GM12878 (cell line): ENCODE data around the gene MYL11. TPM values are rescaled to one million over a fixed set of nuclear protein-coding genes. Genes with fewer than 3 reads are reported as not detected.

Experiments used
- ATAC-seq: fragments of 200-7000 bp; cut with Tn5 transposase; 3 replicates; pipeline ENCODE4 v1.9.1; 2020; ENCODE audit warnings: mild to moderate bottlenecking, moderate library complexity
- BruUV-seq: library from RNA; stranded (reverse); fragments of 400-500 nt; replicated peaks from 2 replicates; lab custom pipeline; 2021; lab: Mats Ljungman, UMichigan
- CTCF ChIA-PET: fragments of 300-600 bp; sonication (Branson Sonifier 250); formaldehyde crosslinking; extraction: SDS; loops from one replicate; lab custom pipeline; 2021; ENCODE audit warnings: inconsistent platforms; lab: Yijun Ruan, JAX
- POLR2A ChIA-PET: fragments of 350-600 bp; formaldehyde crosslinking; extraction: SDS; loops from one replicate; lab custom pipeline; 2021; ENCODE audit warnings: inconsistent platforms; lab: Charles Lee
- RAD21 ChIA-PET: fragments of 300-600 bp; sonication (Branson Sonifier 250); formaldehyde crosslinking; loops from one replicate; lab custom pipeline; 2023; ENCODE audit warnings: antibody characterized with exemption; ENCODE audit not compliant: unreplicated experiment; lab: Charles Lee
- SMC1A ChIA-PET: fragments of 300-600 bp; sonication (Branson Sonifier 250); formaldehyde crosslinking; loops from one replicate; lab custom pipeline; 2023; ENCODE audit not compliant: unreplicated experiment, uncharacterized antibody; lab: Charles Lee
- DNase-seq: peaks from one replicate; pipeline ENCODE4 v3.0.0-alpha.2; 2011; ENCODE audit warnings: low read depth, low spot score
- FAIRE-seq: peaks from 3 replicates; lab custom pipeline; 2011; peaks lifted over from hg19 to GRCh38; lab: Jason Lieb, UNC
- H2AFZ ChIP-seq: 2 replicates; pipeline ENCODE4 v1.6.0; 2011; ENCODE audit warnings: low read depth, low read length, control low read depth; ENCODE audit not compliant: control insufficient read depth
- H3K27ac ChIP-seq: 2 replicates; pipeline ENCODE4 v1.5.1; 2011; ENCODE audit warnings: control low read depth; ENCODE audit not compliant: control insufficient read depth, insufficient read depth
- H3K27me3 ChIP-seq, 2 experiments: replicated peaks in 1 of 2; 2 replicates each; pipeline versions ENCODE4 v1.6.0 to v1.6.1; 2011; ENCODE audit warnings: low read length in 1 of 2; ENCODE audit not compliant: control insufficient read depth in 2 of 2, insufficient read depth in 2 of 2
- H3K36me3 ChIP-seq, 2 experiments: 2 replicates each; pipeline ENCODE4 v1.5.1; 2011; ENCODE audit warnings: low read length in 1 of 2; ENCODE audit not compliant: control insufficient read depth in 2 of 2, insufficient read depth in 2 of 2
- H3K4me1 ChIP-seq: 2 replicates; pipeline ENCODE4 v1.6.1; 2011; ENCODE audit warnings: mild to moderate bottlenecking, low read length, moderate library complexity, mixed read lengths; ENCODE audit not compliant: control insufficient read depth, insufficient read depth
- H3K4me2 ChIP-seq: 2 replicates; pipeline ENCODE4 v1.6.0; 2011; ENCODE audit warnings: control low read depth; ENCODE audit not compliant: control insufficient read depth, insufficient read depth
- H3K4me3 ChIP-seq: fragments of 200-600 bp; sonication (generic); 2 replicates; pipeline ENCODE4 v1.5.1; 2016
- H3K79me2 ChIP-seq: 2 replicates; pipeline ENCODE4 v1.6.0; 2011; ENCODE audit warnings: low read length; ENCODE audit not compliant: control insufficient read depth, insufficient read depth
- H3K9ac ChIP-seq: 2 replicates; pipeline ENCODE4 v1.8.0; 2011; ENCODE audit warnings: low read length, control low read depth, mixed read lengths; ENCODE audit not compliant: control insufficient read depth, insufficient read depth
- H3K9me3 ChIP-seq: replicated peaks from 3 replicates; pipeline ENCODE4 v1.5.1; 2011; ENCODE audit warnings: mild to moderate bottlenecking, low read length; ENCODE audit not compliant: control insufficient read depth, insufficient read depth
- H4K20me1 ChIP-seq: 2 replicates; pipeline ENCODE4 v1.6.0; 2011; ENCODE audit not compliant: control insufficient read depth, insufficient read depth
- ASH2L ChIP-seq: fragments of 300-600, 200-600 bp; sonication (generic); IDR thresholded peaks from 2 replicates; pipeline ENCODE4 v1.6.1; 2017; ENCODE audit warnings: low read depth, mild to moderate bottlenecking, borderline replicate concordance
- BMI1 ChIP-seq: fragments of 450-650 bp; IDR thresholded peaks from 2 replicates; pipeline ENCODE4 v1.6.1; 2016; ENCODE audit warnings: mild to moderate bottlenecking, moderate library complexity, borderline replicate concordance
- CUX1 ChIP-seq: IDR thresholded peaks from 2 replicates; pipeline ENCODE4 v1.6.1; 2012; ENCODE audit warnings: improper control_type of control experiment, low read depth, low read length; ENCODE audit not compliant: insufficient replicate concordance
- GATAD2B ChIP-seq: fragments of 450-650 bp; conservative IDR thresholded peaks from 2 replicates; pipeline ENCODE4 v1.6.1; 2017; ENCODE audit warnings: low read depth, mild to moderate bottlenecking, moderate library complexity
- IRF3 ChIP-seq: fragments of 450-650 bp; IDR thresholded peaks from 2 replicates; pipeline ENCODE4 v1.6.1; 2014; ENCODE audit warnings: mild to moderate bottlenecking
- KDM1A ChIP-seq: fragments of 200-600 bp; sonication (generic); IDR thresholded peaks from 2 replicates; pipeline ENCODE4 v1.6.1; 2016; ENCODE audit warnings: borderline replicate concordance
- NFYA ChIP-seq: IDR thresholded peaks from 2 replicates; pipeline ENCODE4 v1.6.1; 2011; ENCODE audit warnings: low read depth, mild to moderate bottlenecking, low read length, improper control_type of control experiment, borderline replicate concordance
- POLR2AphosphoS5 ChIP-seq: IDR thresholded peaks from 2 replicates; pipeline ENCODE4 v1.6.1; 2011; ENCODE audit warnings: mild to moderate bottlenecking, low read length, inconsistent platforms
- SMAD5 ChIP-seq: IDR thresholded peaks from 2 replicates; pipeline ENCODE4 v1.6.1; 2016; ENCODE audit warnings: antibody characterized with exemption, low read depth
- TAF1 ChIP-seq: IDR thresholded peaks from 2 replicates; pipeline ENCODE4 v1.6.1; 2011; ENCODE audit warnings: mild to moderate bottlenecking, low read depth, low read length, borderline replicate concordance
- TARDBP ChIP-seq: IDR thresholded peaks from 2 replicates; pipeline ENCODE4 v1.6.1; 2016; ENCODE audit warnings: borderline replicate concordance
- TBL1XR1 ChIP-seq: IDR thresholded peaks from 2 replicates; pipeline ENCODE4 v1.6.1; 2012; ENCODE audit warnings: low read depth, low read length, improper control_type of control experiment
- YY1 ChIP-seq: IDR thresholded peaks from 2 replicates; pipeline ENCODE4 v1.6.1; 2011; ENCODE audit warnings: low read depth, mild to moderate bottlenecking, low read length
- ZNF384 ChIP-seq: IDR thresholded peaks from 2 replicates; pipeline ENCODE4 v1.6.1; 2012; ENCODE audit warnings: low read depth, mild to moderate bottlenecking, low read length, improper control_type of control experiment, borderline replicate concordance
- WGBS: methylation state at CpG from one replicate; pipeline ENCODE4 v1.1.6; 2016; ENCODE audit warnings: low lambda C conversion rate; ENCODE audit not compliant: insufficient replicate concordance, insufficient coverage; ENCODE audit errors: missing lambda C conversion rate; 5-methylcytosine and 5-hydroxymethylcytosine counted together
- in situ Hi-C: fragments of 300-500 bp; cut with MboI; formaldehyde crosslinking; loops from 9 replicates; pipeline ENCODE4 v1.14.3; 2018; ENCODE audit warnings: mixed read lengths
- intact Hi-C: fragments of 100-400 bp; cut with micrococcal nuclease; formaldehyde crosslinking; loops from one replicate; pipeline ENCODE4 v1.14.2; 2022; ENCODE audit not compliant: unreplicated experiment
- polyA plus RNA-seq, 11 experiments: library from polyadenylated mRNA; depleted of rRNA in 4 of 11; unstranded in 6 of 11; stranded (reverse) in 5 of 11; fragments of >200 nt; fragmentation: Nextera tagmentation in 4 of 11; fragmentation: Illumina TruSeq in 1 of 11; extraction: Ambion mirVana in 4 of 11; extraction: Trizol in 1 of 11; gene quantifications; 1 replicate in 1 of 11; 2 replicates in 10 of 11; pipeline versions ENCODE4 v1.2.1 to v1.2.3, GENCODE V29; 2011 to 2016; ENCODE audit warnings: inconsistent platforms in 2 of 11, missing spikeins in 2 of 11, low read depth in 1 of 11
- total RNA-seq, 4 experiments: library from RNA; depleted of rRNA in 3 of 4; stranded (reverse); fragments of >200 nt in 3 of 4; fragmentation: Illumina TruSeq in 1 of 4; extraction: Trizol in 1 of 4; gene quantifications; 2 replicates each; pipeline versions ENCODE4 v1.2.1 to v1.2.3, GENCODE V29; 2013 to 2021
- TF ChIP-seq, protein P1 (sequence below): fragments of 450-650 bp; IDR thresholded peaks from 2 replicates; pipeline ENCODE4 v1.6.1; 2018; ENCODE audit warnings: mild to moderate bottlenecking, low read depth, moderate library complexity; ENCODE audit not compliant: partially characterized antibody

Gene MYL11
- total and polyA plus RNA-seq, 10 of the 15 experiments (the other 5 are each of a cell fraction or from before 2014, with no cell fraction given), result 0.19 to 1.2 (median 0.61) TPM; not detected in 5

GRCh38 chr16:30359871-30360170, 14.8 kb upstream of the MYL11 start (continued):
- TF ChIP-seq CUX1, result no peak
- TF ChIP-seq, protein P1, sequence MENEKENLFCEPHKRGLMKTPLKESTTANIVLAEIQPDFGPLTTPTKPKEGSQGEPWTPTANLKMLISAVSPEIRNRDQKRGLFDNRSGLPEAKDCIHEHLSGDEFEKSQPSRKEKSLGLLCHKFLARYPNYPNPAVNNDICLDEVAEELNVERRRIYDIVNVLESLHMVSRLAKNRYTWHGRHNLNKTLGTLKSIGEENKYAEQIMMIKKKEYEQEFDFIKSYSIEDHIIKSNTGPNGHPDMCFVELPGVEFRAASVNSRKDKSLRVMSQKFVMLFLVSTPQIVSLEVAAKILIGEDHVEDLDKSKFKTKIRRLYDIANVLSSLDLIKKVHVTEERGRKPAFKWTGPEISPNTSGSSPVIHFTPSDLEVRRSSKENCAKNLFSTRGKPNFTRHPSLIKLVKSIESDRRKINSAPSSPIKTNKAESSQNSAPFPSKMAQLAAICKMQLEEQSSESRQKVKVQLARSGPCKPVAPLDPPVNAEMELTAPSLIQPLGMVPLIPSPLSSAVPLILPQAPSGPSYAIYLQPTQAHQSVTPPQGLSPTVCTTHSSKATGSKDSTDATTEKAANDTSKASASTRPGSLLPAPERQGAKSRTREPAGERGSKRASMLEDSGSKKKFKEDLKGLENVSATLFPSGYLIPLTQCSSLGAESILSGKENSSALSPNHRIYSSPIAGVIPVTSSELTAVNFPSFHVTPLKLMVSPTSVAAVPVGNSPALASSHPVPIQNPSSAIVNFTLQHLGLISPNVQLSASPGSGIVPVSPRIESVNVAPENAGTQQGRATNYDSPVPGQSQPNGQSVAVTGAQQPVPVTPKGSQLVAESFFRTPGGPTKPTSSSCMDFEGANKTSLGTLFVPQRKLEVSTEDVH, result no peak

- CTCF ChIA-PET, result no interaction called here
- Histone ChIP-seq H4K20me1 (peaks cover 6% of the 10 kb centered on the region; the same call in 1 of the 2 replicates), H3K36me3 (peaks cover 18 to 22% of the 10 kb centered on the region in 2 experiments), H3K4me2 (no peak overlapping the region), H3K4me1 (peaks cover 6% of the 10 kb centered on the region; the same call in 1 of the 2 replicates), H2AFZ (no peak overlapping the region), H3K9me3 (no peaks in the 10 kb centered on the region), H3K9ac (no peak overlapping the region), H3K79me2 (peaks cover 4% of the 10 kb centered on the region), H3K27me3 (no peaks in the 10 kb centered on the region), H3K4me3 (no peak overlapping the region), H3K27ac (no peak overlapping the region)
- intact Hi-C loops, result no loop called here
- FAIRE-seq (no peak), ATAC-seq (no peak), DNase-seq (no peak)
- WGBS, result 93% methylated on average over 7 of the region's 7 CpGs
- RAD21 ChIA-PET, result interaction anchor here (1.9 kb wide), 1 partner anchor 9 kb away, joined by 7 read pairs; the partner anchor contains the start of gene TBC1D10B
- in situ Hi-C loops, result no loop called here
- POLR2A ChIA-PET, result no interaction called here
- SMC1A ChIA-PET, result no interaction called here
- no TSS peak for BruUV-seq
- TF ChIP-seq IRF3 (no peak), SMAD5 (no peak), BMI1 (no peak), KDM1A (no peak), TARDBP (no peak), POLR2AphosphoS5 (no peak), TBL1XR1 (no peak), YY1 (no peak), GATAD2B (no peak), NFYA (no peak), ASH2L (no peak), ZNF384 (no peak), TAF1 (no peak)
These were observed 13.4 kb upstream of the MYL11 start for GRCh38 chr16:30361180-30361579.
